HEK293 (cell line): ENCODE results near the gene NET1.

Experiments used
- BCL11B ChIP-seq: fragments of 450-650 bp; formaldehyde crosslinking; IDR thresholded peaks from 2 replicates; pipeline ENCODE4 v1.5.1; 2016; ENCODE audit warnings: low read depth, missing biosample characterization, missing genetic modification characterization
- HIC1 ChIP-seq: fragments of 450-650 bp; formaldehyde crosslinking; IDR thresholded peaks from 2 replicates; pipeline ENCODE4 v1.5.1; 2016; ENCODE audit warnings: missing biosample characterization, missing genetic modification characterization
- KLF10 ChIP-seq: fragments of 450-650 bp; IDR thresholded peaks from 2 replicates; pipeline ENCODE4 v1.5.1; 2018; ENCODE audit warnings: missing biosample characterization, mild to moderate bottlenecking, missing genetic modification characterization
- KLF16 ChIP-seq: fragments of 450-650 bp; formaldehyde crosslinking; IDR thresholded peaks from 2 replicates; pipeline ENCODE4 v1.5.1; 2017; ENCODE audit warnings: missing biosample characterization, missing genetic modification characterization
- KLF9 ChIP-seq: fragments of 450-650 bp; formaldehyde crosslinking; IDR thresholded peaks from 2 replicates; pipeline ENCODE4 v1.5.1; 2016; ENCODE audit warnings: missing biosample characterization, missing genetic modification characterization, low read depth
- OVOL3 ChIP-seq: fragments of 450-650 bp; formaldehyde crosslinking; IDR thresholded peaks from 2 replicates; pipeline ENCODE4 v1.5.1; 2016; ENCODE audit warnings: missing biosample characterization, missing genetic modification characterization
- PBX3 ChIP-seq: sonication (generic); formaldehyde crosslinking; IDR thresholded peaks from 2 replicates; pipeline ENCODE4 v1.8.1; 2022; ENCODE audit warnings: mild to moderate bottlenecking, moderate library complexity, missing genetic modification reagents
- PRDM1 ChIP-seq: fragments of 450-650 bp; formaldehyde crosslinking; IDR thresholded peaks from 2 replicates; pipeline ENCODE4; 2016; ENCODE audit warnings: missing biosample characterization, missing genetic modification characterization
- SETDB1 ChIP-seq: IDR thresholded peaks from one replicate; pipeline ENCODE4 v1.6.1; 2017; ENCODE audit warnings: mild to moderate bottlenecking, low read length, moderate library complexity, mixed read lengths; ENCODE audit not compliant: insufficient read length
- SP7 ChIP-seq: fragments of 450-650 bp; formaldehyde crosslinking; IDR thresholded peaks from 2 replicates; pipeline ENCODE4 v1.5.1; 2016; ENCODE audit warnings: missing biosample characterization, missing genetic modification characterization
- ZBTB48 ChIP-seq: fragments of 450-650 bp; formaldehyde crosslinking; IDR thresholded peaks from 2 replicates; pipeline ENCODE4 v1.5.1; 2016; ENCODE audit warnings: missing biosample characterization, missing genetic modification characterization
- ZNF140 ChIP-seq: fragments of 450-650 bp; formaldehyde crosslinking; IDR thresholded peaks from 2 replicates; pipeline ENCODE4 v1.5.1; 2016; ENCODE audit warnings: missing biosample characterization, missing genetic modification characterization
- ZNF280D ChIP-seq: fragments of 450-650 bp; formaldehyde crosslinking; IDR thresholded peaks from 2 replicates; pipeline ENCODE4 v1.5.1; 2016; ENCODE audit warnings: missing biosample characterization, missing genetic modification characterization
- ZNF292 ChIP-seq: fragments of 450-650 bp; formaldehyde crosslinking; IDR thresholded peaks from 2 replicates; pipeline ENCODE4 v1.5.1; 2016; ENCODE audit warnings: low read depth, missing biosample characterization, missing genetic modification characterization, borderline replicate concordance
- ZNF362 ChIP-seq: fragments of 450-650 bp; formaldehyde crosslinking; IDR thresholded peaks from 2 replicates; pipeline ENCODE4 v1.5.1; 2016; ENCODE audit warnings: missing biosample characterization, missing genetic modification characterization
- ZNF394 ChIP-seq: fragments of 450-650 bp; formaldehyde crosslinking; IDR thresholded peaks from 2 replicates; pipeline ENCODE4 v1.5.1; 2016; ENCODE audit warnings: missing biosample characterization, missing genetic modification characterization, mild to moderate bottlenecking, moderate library complexity, borderline replicate concordance
- ZNF501 ChIP-seq: fragments of 450-650 bp; formaldehyde crosslinking; IDR thresholded peaks from 2 replicates; pipeline ENCODE4 v1.5.1; 2016; ENCODE audit warnings: missing biosample characterization, missing genetic modification characterization
- ZNF544 ChIP-seq: fragments of 450-650 bp; formaldehyde crosslinking; IDR thresholded peaks from 2 replicates; pipeline ENCODE4 v1.5.0; 2017; ENCODE audit warnings: missing biosample characterization, missing genetic modification characterization
- ZNF560 ChIP-seq: fragments of 450-650 bp; formaldehyde crosslinking; IDR thresholded peaks from 2 replicates; pipeline ENCODE4 v1.5.1; 2017; ENCODE audit warnings: missing biosample characterization, missing genetic modification characterization, borderline replicate concordance
- ZNF561 ChIP-seq: fragments of 450-650 bp; IDR thresholded peaks from 2 replicates; pipeline ENCODE4 v1.5.1; 2018; ENCODE audit warnings: missing biosample characterization, missing genetic modification characterization, borderline replicate concordance
- ZNF610 ChIP-seq: fragments of 450-650 bp; formaldehyde crosslinking; IDR thresholded peaks from 2 replicates; pipeline ENCODE4 v1.5.1; 2016; ENCODE audit warnings: missing biosample characterization, missing genetic modification characterization, borderline replicate concordance
- ZNF670 ChIP-seq: fragments of 450-650 bp; formaldehyde crosslinking; IDR thresholded peaks from 2 replicates; pipeline ENCODE4 v1.5.1; 2016; ENCODE audit warnings: missing biosample characterization, missing genetic modification characterization, low read depth
- ZNF692 ChIP-seq: fragments of 450-650 bp; formaldehyde crosslinking; IDR thresholded peaks from 2 replicates; pipeline ENCODE4 v1.5.1; 2016; ENCODE audit warnings: missing biosample characterization, missing genetic modification characterization
- ZNF747 ChIP-seq: fragments of 450-650 bp; formaldehyde crosslinking; IDR thresholded peaks from 2 replicates; pipeline ENCODE4 v1.5.1; 2016; ENCODE audit warnings: missing biosample characterization, missing genetic modification characterization
- ZNF792 ChIP-seq: fragments of 450-650 bp; formaldehyde crosslinking; IDR thresholded peaks from 2 replicates; pipeline ENCODE4 v1.5.1; 2016; ENCODE audit warnings: missing biosample characterization, missing genetic modification characterization
- ZSCAN4 ChIP-seq: fragments of 450-650 bp; formaldehyde crosslinking; IDR thresholded peaks from 2 replicates; pipeline ENCODE4 v1.5.1; 2017; ENCODE audit warnings: missing biosample characterization, missing genetic modification characterization
- ZSCAN5A ChIP-seq: fragments of 450-650 bp; formaldehyde crosslinking; IDR thresholded peaks from 2 replicates; pipeline ENCODE4 v1.5.1; 2016; ENCODE audit warnings: missing biosample characterization, missing genetic modification characterization

The NET1 gene

GRCh38 chr10:5412277-5412941 is at the start of gene NET1 (continued):
- TF ChIP-seq KLF10 (tag by site-specific recombination) = no peak
- peak; percentile 73 for TF ChIP-seq SP7 (tag by site-specific recombination)
- no peak for TF ChIP-seq ZSCAN5A
- TF ChIP-seq ZSCAN4 = no peak
- TF ChIP-seq ZNF140 (tag by site-specific recombination) = no peak
- peak; percentile 50 for TF ChIP-seq KLF16 (tag by site-specific recombination)
- TF ChIP-seq ZNF292 (tag by site-specific recombination) = no peak
- TF ChIP-seq ZNF560 (tag by site-specific recombination) = no peak
- peak; percentile 51; the same call in 1 of the 2 replicates for TF ChIP-seq ZNF692
- TF ChIP-seq ZNF544 (tag by site-specific recombination) = no peak
- TF ChIP-seq ZNF670 (tag by site-specific recombination) = no peak
- 0 out of 2 replicates have a peak, but pooled peaks have one; percentile 11 for TF ChIP-seq ZNF280D (tag by site-specific recombination)
- peak; percentile 90 for TF ChIP-seq ZNF501 (tag by site-specific recombination)
- peak; percentile 80 for TF ChIP-seq ZNF610 (tag by site-specific recombination)
- TF ChIP-seq SETDB1 = no peak
- TF ChIP-seq ZNF362 (tag by site-specific recombination) = no peak
- 0 out of 2 replicates have a peak, but pooled peaks have one; percentile 34 for TF ChIP-seq KLF9 (tag by site-specific recombination)
- no peak for TF ChIP-seq ZNF747 (tag by site-specific recombination)
- TF ChIP-seq ZNF792 (tag by site-specific recombination) = no peak
- TF ChIP-seq PBX3 (CRISPR knock-in tag) = no peak
- TF ChIP-seq ZBTB48 = peak; percentile 96
- TF ChIP-seq ZNF561 = 0 out of 2 replicates have a peak, but pooled peaks have one; percentile 48
- 0 out of 2 replicates have a peak, but pooled peaks have one; percentile 27 for TF ChIP-seq OVOL3 (tag by site-specific recombination)
- TF ChIP-seq ZNF394 (tag by site-specific recombination) = no peak
- TF ChIP-seq HIC1 = peak; percentile 99
- TF ChIP-seq BCL11B (tag by site-specific recombination) = peak; percentile 66; the same call in 1 of the 2 replicates
- TF ChIP-seq PRDM1 (tag by site-specific recombination) = no peak
